Type B pancreatic cell (in vitro differentiated cells): ENCODE data around the gene TPRA1. TPM values are rescaled to one million over a fixed set of nuclear protein-coding genes. Genes with fewer than 3 reads are reported as not detected.
A peak's percentile ranks its signal among the peaks of the same experiment; 100 is the strongest.

Experiments used
- DNase-seq: peaks from one replicate; pipeline ENCODE4 v3.0.0; 2021; ENCODE audit warnings: mixed read lengths; ENCODE audit not compliant: unreplicated experiment; ENCODE audit errors: extremely low spot score
- H3K27ac Mint-ChIP-seq: 2 replicates; pipeline ENCODE4 v1.8.0; 2021; ENCODE audit warnings: mild to moderate bottlenecking, mixed read lengths
- H3K27me3 Mint-ChIP-seq: 2 replicates; pipeline ENCODE4 v1.8.0; 2021; ENCODE audit warnings: mixed read lengths
- H3K36me3 Mint-ChIP-seq: 2 replicates; pipeline ENCODE4 v1.8.0; 2021; ENCODE audit warnings: mixed read lengths
- H3K4me1 Mint-ChIP-seq: one replicate; pipeline ENCODE4 v1.8.0; 2021; ENCODE audit warnings: mixed read lengths; ENCODE audit not compliant: unreplicated experiment
- H3K4me3 Mint-ChIP-seq: 2 replicates; pipeline ENCODE4 v1.8.0; 2021; ENCODE audit warnings: mild to moderate bottlenecking, mixed read lengths
- H3K9me3 Mint-ChIP-seq: 2 replicates; pipeline ENCODE4 v1.8.0; 2021; ENCODE audit warnings: mixed read lengths
- CTCF ChIP-seq: fragments of 200-600 bp; sonication (generic); conservative IDR thresholded peaks from 2 replicates; pipeline ENCODE4 v1.5.0; 2021; ENCODE audit warnings: antibody characterized with exemption, mild to moderate bottlenecking
- total RNA-seq: library from RNA; stranded (reverse); gene quantifications from 2 replicates; pipeline ENCODE4 v1.2.1, GENCODE V29; 2021; ENCODE audit warnings: low replicate concordance

The TPRA1 gene
- total RNA-seq, 1 donor from 2014 or later, result 35.2 TPM

- H3K9me3 Mint-ChIP-seq, result no peaks in the 10 kb centered on the region
- H3K4me3 Mint-ChIP-seq, result no peak overlapping the region
- H3K36me3 Mint-ChIP-seq, result no peaks in the 10 kb centered on the region
- no peak for DNase-seq
- H3K27ac Mint-ChIP-seq, result no peak overlapping the region
- peaks cover 28% of the 10 kb centered on the region for H3K27me3 Mint-ChIP-seq
- H3K4me1 Mint-ChIP-seq, result no peaks in the 10 kb centered on the region
- TF ChIP-seq CTCF, result no peak
Measured at GRCh38 chr3:127565711-127566110, 24.8 kb downstream of the TPRA1 start.

- TF ChIP-seq CTCF, result no peak
- Mint-ChIP-seq H3K4me3 (no peak overlapping the region), H3K27ac (no peak overlapping the region), H3K36me3 (no peaks in the 10 kb centered on the region), H3K27me3 (peaks cover 35% of the 10 kb centered on the region), H3K4me1 (no peaks in the 10 kb centered on the region), H3K9me3 (no peaks in the 10 kb centered on the region)
- DNase-seq, result no peak
Measured at GRCh38 chr3:127560051-127560787, 30.3 kb downstream of the TPRA1 start.

GRCh38 chr3:127556565-127556964, 34.0 kb downstream of the TPRA1 start:
- DNase-seq, result no peak
- H3K27ac Mint-ChIP-seq, result no peak overlapping the region
- peak; percentile 41 for TF ChIP-seq CTCF

GRCh38 chr3:127555108-127555507, 35.4 kb downstream of the TPRA1 start:
- no peak for TF ChIP-seq CTCF
- no peaks in the 10 kb centered on the region for H3K9me3 Mint-ChIP-seq
- H3K4me3 Mint-ChIP-seq, result no peak overlapping the region
- no peaks in the 10 kb centered on the region for H3K36me3 Mint-ChIP-seq
- H3K27ac Mint-ChIP-seq, result no peak overlapping the region
- H3K4me1 Mint-ChIP-seq, result peaks cover 2% of the 10 kb centered on the region
- H3K27me3 Mint-ChIP-seq, result peaks cover 14% of the 10 kb centered on the region
- no peak for DNase-seq

More at GRCh38 chr3:127556565-127556964, 34.0 kb downstream of the TPRA1 start:
- peaks cover 18% of the 10 kb centered on the region for H3K27me3 Mint-ChIP-seq
- H3K9me3 Mint-ChIP-seq, result no peaks in the 10 kb centered on the region
- H3K36me3 Mint-ChIP-seq, result no peaks in the 10 kb centered on the region
- no peak overlapping the region for H3K4me3 Mint-ChIP-seq
- no peaks in the 10 kb centered on the region for H3K4me1 Mint-ChIP-seq

- Mint-ChIP-seq H3K4me3 (no peak overlapping the region), H3K4me1 (peaks cover 10% of the 10 kb centered on the region), H3K27ac (no peak overlapping the region), H3K9me3 (no peaks in the 10 kb centered on the region), H3K36me3 (no peaks in the 10 kb centered on the region), H3K27me3 (peaks cover 10% of the 10 kb centered on the region)
- no peak for TF ChIP-seq CTCF
- no peak for DNase-seq
Measured at GRCh38 chr3:127552038-127552437, 38.5 kb downstream of the TPRA1 start.
